Esophagus muscularis mucosa (tissue), 4 donors: ENCODE results near the gene THSD4. TPM values are rescaled to one million over a fixed set of nuclear protein-coding genes. Genes with fewer than 3 reads are reported as not detected.
A peak's percentile ranks its signal among the peaks of the same experiment; 100 is the strongest.

Experiments
- DNase-seq: peaks from one replicate; pipeline ENCODE4 v3.0.0-alpha.2; 2017; ENCODE audit errors: extremely low spot score
- H3K27ac ChIP-seq, 4 donors: fragments of 200-600 bp; sonication (generic); replicated peaks in 1 of 4; 1 replicate in 3 of 4; 2 replicates in 1 of 4; pipeline ENCODE4 v1.5.1; 2016 to 2019; ENCODE audit warnings: mild to moderate bottlenecking in 1 of 4
- H3K27me3 ChIP-seq, 4 donors: fragments of 200-600 bp; sonication (generic); one replicate each; pipeline versions ENCODE4 v1.5.1 to v1.6.0; 2016 to 2019
- H3K36me3 ChIP-seq, 4 donors: fragments of 200-600 bp; sonication (generic); one replicate each; pipeline ENCODE4 v1.5.1; 2016 to 2019
- H3K4me1 ChIP-seq, 4 donors: fragments of 200-600 bp; sonication (generic); one replicate each; pipeline ENCODE4 v1.5.1; 2016 to 2019
- H3K4me3 ChIP-seq, 4 donors: fragments of 200-600 bp; sonication (generic); 1 replicate in 2 of 4; 2 replicates in 2 of 4; pipeline ENCODE4 v1.5.1; 2016 to 2019; ENCODE audit warnings: mild to moderate bottlenecking in 4 of 4, moderate library complexity in 1 of 4
- H3K9me3 ChIP-seq, 4 donors: fragments of 200-600 bp; sonication (generic); 1 replicate in 3 of 4; 2 replicates in 1 of 4; pipeline ENCODE4 v1.5.1; 2016 to 2019
- EP300 ChIP-seq: sonication (generic); formaldehyde crosslinking; IDR thresholded peaks from one replicate; pipeline ENCODE4 v1.6.1; 2017; ENCODE audit warnings: antibody characterized with exemption
- POLR2A ChIP-seq: fragments of 450-650 bp; IDR thresholded peaks from one replicate; pipeline ENCODE4 v1.6.1; 2017; ENCODE audit warnings: antibody characterized with exemption, moderate library complexity, mild to moderate bottlenecking, low read depth
- POLR2AphosphoS5 ChIP-seq, 2 donors: sonication (generic); formaldehyde crosslinking; IDR thresholded peaks; one replicate each; pipeline ENCODE4 v1.6.1; 2017; ENCODE audit warnings: antibody characterized with exemption in 2 of 2
- WGBS: methylation state at CpG from one replicate; pipeline ENCODE4 v1.1.5; 2018; 5-methylcytosine and 5-hydroxymethylcytosine counted together
- intact Hi-C: fragments of 100-400 bp; cut with DNase I; formaldehyde crosslinking; loops from one replicate; pipeline ENCODE4 v1.15.1; 2023
- total RNA-seq, 4 donors: library from RNA; depleted of rRNA; stranded (reverse); fragments of >200 nt; gene quantifications; one replicate each; pipeline versions ENCODE4 v1.1.0 to v1.2.1, GENCODE V29; 2016
- TF ChIP-seq, protein P1 (sequence below), 3 experiments: fragments of 200-600 bp in 2 of 3; fragments of 450-650 bp in 1 of 3; sonication (generic) in 2 of 3; IDR thresholded peaks; one replicate each; pipeline ENCODE4 v1.5.1; 2017 to 2019; ENCODE audit warnings: antibody characterized with exemption in 3 of 3, mild to moderate bottlenecking in 2 of 3, moderate library complexity in 1 of 3

The THSD4 gene
- total RNA-seq, 4 donors from 2014 or later = 3.2 to 6.6 (median 5.6) TPM

DNA sequence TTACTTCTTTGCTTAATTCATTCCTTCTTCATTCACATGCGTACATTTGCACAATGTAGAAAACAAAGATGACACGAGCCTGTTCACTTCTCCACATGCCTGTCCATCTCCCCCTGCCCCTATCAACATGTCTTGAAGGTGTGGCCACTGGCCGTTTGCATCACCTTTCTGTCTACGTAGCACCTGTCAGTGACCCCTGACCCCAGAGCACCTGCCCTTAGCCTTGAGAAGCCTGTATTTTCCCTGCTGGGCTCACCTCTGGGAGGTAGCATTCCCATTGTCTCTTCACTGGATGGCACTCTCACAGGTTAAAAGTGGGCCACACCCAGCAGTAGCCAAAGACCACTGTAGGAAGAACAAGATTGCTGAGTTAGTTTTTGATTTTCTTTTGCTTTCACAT lies 234.1 kb downstream of the THSD4 start:
- WGBS = 92% methylated on average over 4 of the region's 4 CpGs
- H3K9me3 ChIP-seq = no peaks in the 10 kb centered on the region
- peaks cover 13 to 41% (median 29%) of the 10 kb centered on the region in 4 donors for H3K4me1 ChIP-seq
- intact Hi-C loops = no loop called here
- no peaks in the 10 kb centered on the region for H3K36me3 ChIP-seq
- no peak for DNase-seq
- H3K4me3 ChIP-seq = no peak overlapping the region
- peak overlapping the region in 2 of 4 donors; percentile 33 to 40 for H3K27ac ChIP-seq
- TF ChIP-seq, protein P1, sequence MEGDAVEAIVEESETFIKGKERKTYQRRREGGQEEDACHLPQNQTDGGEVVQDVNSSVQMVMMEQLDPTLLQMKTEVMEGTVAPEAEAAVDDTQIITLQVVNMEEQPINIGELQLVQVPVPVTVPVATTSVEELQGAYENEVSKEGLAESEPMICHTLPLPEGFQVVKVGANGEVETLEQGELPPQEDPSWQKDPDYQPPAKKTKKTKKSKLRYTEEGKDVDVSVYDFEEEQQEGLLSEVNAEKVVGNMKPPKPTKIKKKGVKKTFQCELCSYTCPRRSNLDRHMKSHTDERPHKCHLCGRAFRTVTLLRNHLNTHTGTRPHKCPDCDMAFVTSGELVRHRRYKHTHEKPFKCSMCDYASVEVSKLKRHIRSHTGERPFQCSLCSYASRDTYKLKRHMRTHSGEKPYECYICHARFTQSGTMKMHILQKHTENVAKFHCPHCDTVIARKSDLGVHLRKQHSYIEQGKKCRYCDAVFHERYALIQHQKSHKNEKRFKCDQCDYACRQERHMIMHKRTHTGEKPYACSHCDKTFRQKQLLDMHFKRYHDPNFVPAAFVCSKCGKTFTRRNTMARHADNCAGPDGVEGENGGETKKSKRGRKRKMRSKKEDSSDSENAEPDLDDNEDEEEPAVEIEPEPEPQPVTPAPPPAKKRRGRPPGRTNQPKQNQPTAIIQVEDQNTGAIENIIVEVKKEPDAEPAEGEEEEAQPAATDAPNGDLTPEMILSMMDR (IDR thresholded peaks at IDR 0.05) = no peak
- TF ChIP-seq EP300 = no peak
- H3K27me3 ChIP-seq = no peaks in the 10 kb centered on the region

DNA sequence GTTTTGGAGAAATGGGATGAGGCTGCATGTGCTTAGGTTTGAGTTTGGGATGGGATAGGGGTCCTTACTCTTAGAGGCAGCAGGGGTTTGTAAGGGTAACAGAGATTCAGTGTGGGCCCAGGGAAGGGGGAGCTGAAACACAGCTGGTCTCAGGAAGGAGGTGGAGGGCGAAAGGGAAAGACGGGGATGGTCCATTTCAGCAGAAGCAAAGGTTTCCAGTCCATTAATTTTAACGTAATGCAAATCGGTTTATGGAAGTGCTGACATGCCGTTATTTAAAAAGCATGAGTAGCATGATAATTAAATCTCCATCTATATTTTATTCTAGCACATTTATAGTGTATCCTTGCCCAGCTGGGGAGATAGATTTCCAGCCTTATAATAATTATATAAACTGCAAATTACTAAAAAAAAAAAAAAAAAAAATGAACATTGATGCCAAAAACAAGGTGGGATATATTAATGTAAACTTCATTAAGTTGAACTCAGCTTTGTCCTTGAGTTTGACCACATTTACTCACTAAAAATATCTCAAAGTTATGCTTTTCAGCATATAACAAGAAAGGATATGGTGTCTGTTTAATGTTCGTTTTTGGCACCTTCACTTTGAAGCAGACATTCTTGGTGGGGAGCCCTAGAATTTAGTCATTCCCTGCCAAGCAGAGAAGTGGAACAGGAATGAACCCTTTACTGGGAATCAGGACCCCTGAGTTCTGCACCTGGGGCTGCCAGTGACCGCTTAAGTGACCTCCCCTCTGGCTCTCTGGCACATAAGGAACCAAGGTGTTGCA lies 234.7 kb downstream of the THSD4 start:
- no peaks in the 10 kb centered on the region for H3K27me3 ChIP-seq
- peak in 1 of 2 donors; percentile 58 for TF ChIP-seq POLR2AphosphoS5 (IDR thresholded peaks at IDR 0.05)
- TF ChIP-seq POLR2A = no peak
- TF ChIP-seq EP300 = no peak
- no peak for DNase-seq
- H3K9me3 ChIP-seq = no peaks in the 10 kb centered on the region
- H3K36me3 ChIP-seq = no peaks in the 10 kb centered on the region
- intact Hi-C loops = no loop called here
- H3K4me3 ChIP-seq = no peak overlapping the region
- WGBS = 44% methylated on average over 7 of the region's 7 CpGs
- peaks cover 13 to 41% (median 29%) of the 10 kb centered on the region in 4 donors for H3K4me1 ChIP-seq
- H3K27ac ChIP-seq = peak overlapping the region; percentile 35 to 50 (median 44)

DNA sequence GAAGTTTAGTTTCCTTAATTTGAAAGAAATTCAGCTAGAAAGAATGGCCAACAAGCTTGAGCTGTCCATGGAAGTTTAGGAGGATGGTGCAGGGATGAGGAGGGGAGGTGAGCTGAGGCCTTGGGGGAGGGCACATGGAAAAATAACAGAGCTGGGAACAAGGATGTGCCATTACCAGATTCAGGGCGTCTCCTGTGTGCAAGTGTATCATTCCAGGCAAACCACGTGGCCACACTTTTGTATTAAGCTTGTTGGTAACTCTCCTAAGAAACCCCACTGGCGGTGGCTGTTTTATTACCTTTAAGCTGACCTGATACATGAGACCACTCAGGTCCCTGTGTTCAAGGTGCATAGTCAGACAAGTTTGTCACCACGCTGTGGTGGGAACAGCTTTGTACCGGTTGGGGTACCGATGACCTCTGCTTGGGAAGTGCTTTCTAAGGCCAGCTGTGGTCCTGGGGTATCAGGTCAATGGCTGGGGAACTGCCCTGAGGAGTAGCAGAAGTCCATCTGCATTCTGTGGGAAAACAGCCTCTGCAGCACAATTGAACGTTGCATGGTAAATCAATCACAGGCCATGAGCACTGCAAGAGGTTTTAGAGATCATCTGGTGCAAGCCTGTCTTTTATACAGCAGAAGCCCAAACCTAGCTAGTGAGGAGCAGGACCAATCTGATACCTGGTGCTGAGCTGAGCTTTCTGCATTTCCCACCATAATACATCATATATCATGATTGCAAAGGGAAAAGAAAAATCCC lies 235.5 kb downstream of the THSD4 start:
- 68% methylated on average over 7 of the region's 7 CpGs for WGBS
- no peak for DNase-seq
- Histone ChIP-seq H3K4me3 (no peak overlapping the region), H3K4me1 (peaks cover 13 to 41% (median 29%) of the 10 kb centered on the region in 4 donors), H3K9me3 (no peaks in the 10 kb centered on the region), H3K36me3 (no peaks in the 10 kb centered on the region), H3K27ac (peak overlapping the region in 3 of 4 donors; percentile 35 to 50 (median 48)), H3K27me3 (no peaks in the 10 kb centered on the region)
- intact Hi-C loops = no loop called here
- TF ChIP-seq POLR2AphosphoS5 (IDR thresholded peaks at IDR 0.05) (no peak), POLR2A (no peak), EP300 (no peak)
- TF ChIP-seq, protein P1 (IDR thresholded peaks at IDR 0.05) = no peak

DNA sequence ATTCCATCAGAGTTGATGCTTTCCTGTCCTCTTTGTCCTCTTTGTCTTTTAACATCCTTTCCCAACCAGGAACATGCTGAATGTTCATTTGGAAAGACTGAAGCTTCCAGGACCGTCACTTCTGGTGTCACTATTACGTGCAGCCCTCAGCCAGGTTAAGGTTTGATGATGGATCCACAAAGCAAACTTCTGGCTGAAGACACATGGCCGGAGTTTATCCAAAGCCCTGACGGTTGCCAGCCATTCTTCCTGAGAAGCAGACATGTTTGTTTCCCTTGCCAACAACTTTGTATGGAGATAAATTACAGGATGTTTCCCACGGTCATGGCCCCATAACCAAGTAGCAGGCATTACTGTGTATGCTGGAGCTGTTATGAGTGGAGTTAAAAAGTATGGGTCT lies 236.9 kb downstream of the THSD4 start:
- H3K27me3 ChIP-seq = no peaks in the 10 kb centered on the region
- WGBS = 67% methylated on average over 5 of the region's 5 CpGs
- no peaks in the 10 kb centered on the region for H3K36me3 ChIP-seq
- no peak overlapping the region for H3K27ac ChIP-seq
- no peak overlapping the region for H3K4me3 ChIP-seq
- no peak for DNase-seq
- H3K9me3 ChIP-seq = no peaks in the 10 kb centered on the region
- intact Hi-C loops = no loop called here
- H3K4me1 ChIP-seq = peaks cover 21 to 46% (median 34%) of the 10 kb centered on the region in 4 donors
- TF ChIP-seq POLR2A (no peak), POLR2AphosphoS5 (IDR thresholded peaks at IDR 0.05) (no peak), EP300 (no peak)
- TF ChIP-seq, protein P1 (IDR thresholded peaks at IDR 0.05) = no peak

DNA sequence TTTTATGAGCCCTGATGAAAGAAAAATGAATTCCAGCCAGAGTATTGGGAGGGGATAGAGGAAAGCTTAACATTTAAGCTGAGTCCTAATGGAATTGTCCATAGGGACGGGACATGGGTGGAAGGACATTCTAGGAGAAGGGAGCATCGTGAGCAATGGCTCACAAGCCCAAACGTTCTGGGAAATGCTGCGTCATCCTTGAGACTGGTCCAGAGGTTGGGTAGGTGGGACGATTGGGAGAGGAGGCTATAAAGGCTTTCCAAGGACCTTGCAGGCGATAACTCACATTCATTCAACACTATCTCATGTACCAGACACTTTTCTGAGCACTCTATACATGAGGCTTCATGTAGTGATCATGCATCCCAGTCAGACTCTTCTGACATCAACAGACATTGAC lies 237.5 kb downstream of the THSD4 start:
- intact Hi-C loops = no loop called here
- Histone ChIP-seq H3K36me3 (no peaks in the 10 kb centered on the region), H3K4me3 (no peak overlapping the region), H3K9me3 (no peaks in the 10 kb centered on the region), H3K4me1 (peaks cover 28 to 52% (median 40%) of the 10 kb centered on the region in 4 donors), H3K27ac (no peak overlapping the region), H3K27me3 (no peaks in the 10 kb centered on the region)
- TF ChIP-seq EP300 (no peak), POLR2A (no peak), POLR2AphosphoS5 (IDR thresholded peaks at IDR 0.05) (no peak)
- TF ChIP-seq, protein P1 (IDR thresholded peaks at IDR 0.05) = no peak
- no peak for DNase-seq
- 78% methylated on average over 5 of the region's 6 CpGs for WGBS
